GM21515 (cell line): ENCODE results near the gene TTLL5.
"Not testable (repeated sequence)": the region's sequence is repeated elsewhere in the genome, so short reads cannot be mapped to it uniquely, and the experiment has no call there.

Experiments used
- ATAC-seq: cut with Tn5 transposase; IDR thresholded peaks from one replicate; pipeline ENCODE4 v1.9.1; 2021; ENCODE audit not compliant: unreplicated experiment

Gene TTLL5

DNA sequence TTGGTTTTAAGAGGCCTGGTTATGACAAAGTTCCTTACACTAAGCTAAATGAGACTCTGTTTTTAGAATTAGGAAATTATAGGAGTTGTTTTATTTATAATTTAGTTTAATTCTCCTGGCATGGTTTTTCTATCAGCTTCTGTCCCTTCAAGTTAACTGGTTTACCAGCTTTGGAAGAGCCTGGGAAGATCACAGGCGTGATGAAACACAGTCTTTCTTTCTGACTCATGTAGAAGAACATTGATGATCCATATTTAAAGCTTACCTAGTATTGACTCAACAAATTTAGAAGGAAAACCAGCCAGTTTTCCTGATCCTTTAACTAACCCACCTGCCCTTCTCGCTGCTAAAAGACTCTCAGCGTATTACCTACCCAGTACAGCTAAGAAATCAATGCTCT lies 165.6 kb downstream of the TTLL5 start:
- ATAC-seq = no peak

DNA sequence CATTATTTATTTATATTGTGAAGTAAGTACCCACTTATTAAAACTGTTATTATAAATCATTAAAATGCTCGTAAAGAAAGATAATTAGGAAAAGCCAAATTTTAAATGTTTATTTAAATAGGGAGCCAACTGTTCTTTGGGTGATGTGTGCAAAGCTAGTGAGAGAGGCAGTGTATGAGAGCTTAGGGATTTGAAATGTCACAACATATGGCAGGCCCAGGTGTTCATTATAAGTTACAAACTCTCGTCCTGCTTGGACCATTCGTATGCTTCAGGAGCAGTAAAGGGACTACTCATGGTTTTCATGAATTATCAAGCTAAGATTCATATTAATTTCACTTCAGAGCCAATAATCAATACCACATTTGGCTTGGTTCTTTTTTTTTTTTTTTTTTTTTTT lies 166.3 kb downstream of the TTLL5 start:
- no peak for ATAC-seq

DNA sequence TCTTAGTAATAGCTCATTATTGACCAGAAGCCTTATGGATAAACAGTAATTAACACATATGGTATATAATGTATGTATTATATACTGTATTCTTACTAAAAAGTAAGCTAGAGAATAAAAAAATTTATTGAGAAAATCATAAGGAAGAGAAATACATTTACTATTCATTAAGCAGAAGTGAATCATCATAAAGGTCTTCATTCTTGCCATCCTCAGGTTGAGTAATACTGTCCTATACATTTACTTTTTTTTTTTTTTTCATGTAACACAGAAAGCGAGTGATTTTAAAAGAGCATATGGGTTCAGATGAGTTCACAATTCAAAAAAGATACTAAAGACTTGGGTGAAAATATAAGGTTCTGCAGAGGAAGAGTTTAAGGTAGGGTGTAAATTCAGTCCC lies 168.3 kb downstream of the TTLL5 start:
- ATAC-seq = no peak

DNA sequence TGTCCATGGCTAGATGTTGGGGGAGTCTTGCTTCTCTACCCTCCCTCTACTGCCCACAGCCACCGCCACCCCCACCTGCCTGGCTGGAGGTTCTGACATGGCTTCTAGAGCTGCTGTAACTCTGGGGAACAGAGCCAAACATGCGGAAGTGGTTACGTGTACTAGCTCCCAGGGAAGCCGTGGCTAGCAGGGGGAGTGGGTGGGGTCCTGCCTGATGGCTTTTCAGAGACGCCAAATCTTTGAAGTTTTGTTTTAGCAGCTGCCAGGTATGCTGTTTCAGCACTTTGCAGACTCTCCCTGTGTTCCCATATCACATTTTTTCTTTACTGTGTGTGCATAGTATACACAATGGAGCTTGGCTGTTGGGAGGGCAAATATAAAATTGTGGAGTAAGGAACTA lies 170.4 kb downstream of the TTLL5 start:
- ATAC-seq = no peak

DNA sequence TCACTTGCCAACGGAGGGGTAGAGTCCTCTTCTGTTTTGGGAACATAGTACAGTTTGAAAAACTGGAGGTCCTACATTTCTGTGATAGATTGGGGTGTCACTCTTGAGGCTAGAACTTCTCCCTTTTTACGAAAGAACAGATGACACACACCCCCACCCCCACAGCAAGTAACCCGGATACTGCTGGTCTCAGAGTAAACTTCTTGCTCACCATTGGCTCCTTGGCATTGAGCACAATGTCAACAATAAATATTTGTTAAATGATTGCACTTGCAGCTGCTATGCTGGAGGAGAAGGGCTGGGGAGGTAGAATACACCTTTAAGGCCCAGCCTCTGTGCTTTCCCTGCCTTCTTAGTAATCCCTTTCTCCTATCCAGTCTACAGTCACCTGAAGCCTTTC lies 170.9 kb downstream of the TTLL5 start:
- ATAC-seq = no peak

DNA sequence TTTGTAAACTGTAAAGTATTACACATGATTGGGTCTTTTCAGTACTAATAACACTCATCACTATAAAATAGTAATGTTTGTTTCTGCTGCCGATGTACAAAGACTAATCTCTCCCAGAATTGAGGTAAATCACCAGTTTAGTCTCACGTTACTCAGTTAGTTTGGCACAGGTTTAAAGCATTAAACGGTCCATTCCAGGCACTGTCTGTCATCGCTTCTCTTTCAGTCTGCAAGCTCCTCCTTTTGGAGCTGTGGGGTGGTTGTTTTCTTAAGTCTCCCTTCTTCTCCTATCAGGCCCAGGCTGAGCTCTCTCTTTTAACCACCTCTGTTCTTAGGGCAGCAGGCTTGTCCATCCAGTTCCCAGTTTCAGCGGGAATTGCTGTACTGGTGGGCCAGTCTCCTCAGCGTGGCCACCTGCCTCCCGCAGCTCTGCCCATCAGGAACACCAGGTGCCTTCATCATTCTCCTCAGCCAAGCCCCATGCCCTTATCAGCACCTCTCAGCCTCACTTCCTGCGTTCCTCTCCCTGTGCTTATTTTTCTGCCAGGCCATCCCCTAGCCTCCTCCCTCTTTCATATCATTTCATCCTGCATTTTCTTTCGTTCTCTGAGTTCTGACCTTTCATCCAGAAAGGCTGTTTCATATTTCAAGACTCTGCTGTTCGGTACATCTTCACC lies 171.7 kb downstream of the TTLL5 start:
- ATAC-seq = no peak

DNA sequence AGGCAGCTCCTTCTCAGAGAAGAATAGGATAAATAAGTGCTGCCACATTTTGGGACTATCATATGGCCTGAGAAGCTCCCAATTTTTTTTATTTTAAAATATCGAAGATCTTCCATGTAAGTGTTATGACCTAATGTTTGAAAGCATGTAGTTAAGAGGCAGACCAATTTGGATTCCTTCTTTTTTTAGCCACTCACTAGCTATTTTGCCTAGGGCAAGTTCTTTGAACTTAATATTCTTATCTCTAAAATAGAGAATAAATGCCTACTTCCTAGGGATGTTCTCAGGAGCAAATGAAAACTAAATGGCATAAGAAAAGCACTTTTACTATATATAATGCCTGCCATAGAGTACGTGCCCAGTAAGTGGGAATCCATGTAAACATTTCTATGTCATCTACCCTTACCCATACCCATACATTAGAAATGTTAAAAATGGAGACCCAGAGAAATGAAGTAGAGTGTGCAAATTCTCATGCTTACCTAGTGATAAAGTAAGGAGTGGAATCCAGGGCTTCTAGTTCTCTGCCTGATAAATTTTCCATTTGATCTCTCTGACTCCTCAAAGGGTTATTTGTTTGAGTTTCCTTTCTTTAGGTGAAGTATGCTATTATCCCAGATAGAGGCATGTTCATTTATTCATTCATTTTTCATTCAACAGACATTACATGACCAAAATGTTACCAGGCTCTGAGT lies 172.4 kb downstream of the TTLL5 start:
- no peak for ATAC-seq

DNA sequence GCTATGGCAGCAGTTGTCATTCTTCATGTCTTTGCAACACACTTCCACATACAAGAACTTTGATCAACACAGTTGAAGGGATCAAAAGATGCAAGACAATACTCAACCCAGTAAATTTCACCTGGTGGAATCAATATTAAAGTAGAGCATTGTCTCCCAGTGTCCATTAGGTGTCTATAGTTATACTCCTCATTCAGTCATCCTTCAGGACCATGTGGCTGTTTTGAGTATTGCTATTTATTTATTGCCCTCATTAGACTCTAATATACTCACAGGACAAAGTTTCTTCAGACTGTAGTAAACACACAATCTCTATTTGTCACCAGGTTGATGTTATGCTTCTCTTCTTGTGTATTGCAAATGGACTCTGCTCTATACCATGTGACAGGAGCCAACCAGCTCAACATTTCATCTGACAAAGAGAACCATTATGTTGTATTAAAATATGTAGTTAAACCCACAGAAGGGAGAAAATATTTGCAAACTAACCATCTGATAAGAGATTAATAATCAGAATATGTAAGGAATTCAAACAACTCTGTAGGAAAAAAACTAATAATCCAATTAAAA lies 174.2 kb downstream of the TTLL5 start:
- no peak for ATAC-seq

DNA sequence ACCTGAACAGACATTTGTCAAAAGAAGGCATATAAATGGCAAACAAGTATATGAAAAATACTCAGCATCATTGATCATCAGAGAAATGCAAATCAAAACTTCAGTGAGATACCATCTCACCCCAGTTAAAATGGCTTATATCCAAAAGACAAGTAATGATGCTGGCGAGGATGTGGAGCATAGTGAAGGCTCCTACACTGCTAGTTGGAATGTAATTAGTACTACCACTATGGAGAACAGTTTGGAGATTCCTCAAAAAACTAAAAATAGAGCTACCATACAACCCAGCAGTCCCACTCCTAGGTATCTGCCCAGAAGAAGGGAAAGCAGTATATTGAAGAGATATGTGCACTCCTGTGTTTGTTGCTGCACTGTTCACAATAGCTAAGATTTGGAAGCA lies 174.7 kb downstream of the TTLL5 start:
- no peak for ATAC-seq

DNA sequence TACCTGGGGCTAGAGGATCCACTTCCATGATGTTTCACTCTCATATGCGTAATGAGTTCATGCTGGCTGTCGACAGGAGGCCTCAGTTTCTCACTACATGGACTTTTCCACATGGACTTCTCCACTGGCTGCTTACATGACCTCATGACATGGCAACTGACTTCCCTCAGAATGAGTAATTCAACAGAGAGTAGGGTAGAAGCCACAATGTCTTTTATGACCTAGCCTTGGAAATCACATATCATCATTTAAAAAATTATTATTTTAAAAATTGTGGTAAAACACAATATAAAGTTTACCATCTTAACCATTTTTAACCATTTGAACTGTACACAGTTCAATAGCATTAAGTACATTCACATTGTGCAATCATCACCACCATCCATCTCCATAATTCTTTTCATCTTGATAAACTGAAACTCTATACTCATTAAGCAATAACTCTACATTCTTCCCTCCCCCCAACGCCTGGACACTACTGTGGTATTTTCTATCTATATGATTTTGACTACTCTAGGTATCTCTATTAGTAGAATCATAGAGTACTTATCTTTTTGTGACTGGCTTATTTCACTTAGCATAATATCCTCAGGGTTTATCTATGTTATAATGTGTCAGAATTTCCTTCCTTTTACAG lies 176.2 kb downstream of the TTLL5 start:
- ATAC-seq = no peak

DNA sequence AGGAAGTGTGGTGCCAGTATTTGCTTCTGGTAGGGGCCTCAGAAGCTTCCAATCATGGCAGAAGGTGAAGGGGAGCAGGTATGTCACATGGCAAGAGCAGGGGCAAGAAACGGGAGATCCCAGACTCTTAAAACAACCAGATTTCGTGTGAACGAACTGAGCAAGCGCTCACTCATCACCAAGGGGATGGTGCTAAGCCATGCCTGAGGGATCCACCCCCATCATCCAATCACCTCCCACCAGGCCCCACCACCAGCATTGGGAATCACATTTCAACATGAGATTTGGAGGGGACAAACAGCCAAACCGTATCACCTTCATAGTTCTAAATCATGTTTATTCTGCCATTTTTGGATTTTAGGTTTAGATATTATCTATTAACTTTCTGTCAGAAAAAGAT lies 179.9 kb downstream of the TTLL5 start:
- no peak for ATAC-seq

DNA sequence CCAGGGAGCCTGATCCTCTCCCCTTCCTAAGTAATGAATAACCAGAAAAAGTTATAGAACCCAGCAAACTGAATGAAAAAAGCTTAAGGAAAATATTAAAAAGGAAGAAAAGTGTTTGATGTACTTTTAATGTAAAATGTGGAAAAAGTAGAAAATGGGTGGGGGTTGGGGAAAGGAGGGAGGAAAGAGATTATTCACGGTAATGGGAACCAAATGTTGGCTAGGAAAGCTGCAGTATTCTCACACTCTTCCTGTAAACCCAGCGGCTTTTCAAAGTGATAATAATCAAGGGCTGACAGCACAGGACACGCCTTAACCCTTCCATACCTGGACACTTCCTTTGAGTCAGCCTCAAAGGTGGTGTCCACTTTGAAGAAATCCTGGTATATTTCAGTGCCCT lies 181.5 kb downstream of the TTLL5 start:
- ATAC-seq = no peak

DNA sequence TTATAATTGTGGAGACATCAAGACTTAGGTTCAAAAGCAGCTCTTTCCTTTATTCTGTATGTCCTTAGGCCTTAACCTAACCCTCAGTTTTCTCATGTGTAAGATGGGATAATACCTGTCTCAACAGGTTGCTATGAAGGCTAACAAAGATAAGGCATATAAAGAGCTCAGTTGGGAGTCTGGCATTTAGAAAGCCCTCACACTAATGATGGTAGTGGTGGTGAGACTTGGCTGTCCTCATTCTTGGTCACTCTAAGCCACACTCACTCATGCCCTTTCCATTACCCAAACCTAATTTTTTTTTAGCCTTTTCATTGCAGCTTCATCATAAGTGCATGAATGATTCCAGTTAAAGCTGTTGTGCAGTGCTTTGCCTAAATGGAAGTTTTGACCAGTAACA lies 183.4 kb downstream of the TTLL5 start:
- no peak for ATAC-seq

DNA sequence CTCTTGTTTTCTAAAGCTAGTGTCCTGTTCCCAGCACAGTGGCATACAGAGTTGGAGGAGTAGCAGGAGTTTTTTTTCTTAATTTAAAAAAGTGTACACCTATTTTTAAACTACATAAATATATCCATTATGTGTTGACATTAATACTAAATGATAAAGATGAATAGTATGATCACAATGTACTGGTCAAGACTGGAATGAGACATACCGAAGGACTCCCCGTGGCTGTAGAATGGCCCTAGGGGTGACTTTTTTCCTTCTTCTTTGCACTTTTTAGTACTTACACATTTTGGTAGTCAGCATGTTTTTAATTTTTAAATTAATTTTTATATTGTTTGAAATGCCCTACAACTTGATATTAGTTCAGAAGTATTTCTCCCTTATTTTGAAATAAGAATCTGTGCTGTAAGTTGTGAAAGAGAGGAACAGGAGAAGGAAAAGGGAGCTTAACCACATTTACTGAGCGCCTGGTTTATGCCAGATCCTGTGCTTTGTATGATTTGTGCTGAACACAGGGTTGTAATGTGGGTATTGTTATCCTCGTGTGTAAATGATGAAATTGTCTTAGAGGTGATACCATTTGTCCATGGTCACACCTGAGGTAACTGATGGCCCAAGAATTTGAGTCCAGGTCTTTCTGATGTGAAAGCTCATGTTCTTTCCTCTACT lies 184.2 kb downstream of the TTLL5 start:
- ATAC-seq = no peak

DNA sequence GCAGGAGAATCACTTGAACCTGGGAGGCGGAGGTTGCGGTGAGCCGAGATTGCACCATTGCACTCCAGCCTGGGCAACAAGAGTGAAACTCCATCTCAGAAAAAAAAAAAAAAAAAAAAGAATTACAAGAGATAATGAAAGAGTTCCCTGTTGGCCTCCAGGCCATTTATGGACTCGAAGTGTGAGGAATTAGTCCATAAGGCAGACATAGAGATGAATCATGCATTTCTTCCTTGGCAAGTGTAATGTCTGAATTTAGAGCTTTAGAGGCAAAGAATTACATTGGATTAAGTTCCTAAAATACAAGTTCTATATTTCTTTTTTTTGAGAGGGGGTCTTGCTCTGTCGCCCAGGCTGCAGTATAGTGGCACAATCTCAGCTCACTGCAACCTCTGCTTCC lies 185.6 kb downstream of the TTLL5 start:
- not testable (repeated sequence) for ATAC-seq

DNA sequence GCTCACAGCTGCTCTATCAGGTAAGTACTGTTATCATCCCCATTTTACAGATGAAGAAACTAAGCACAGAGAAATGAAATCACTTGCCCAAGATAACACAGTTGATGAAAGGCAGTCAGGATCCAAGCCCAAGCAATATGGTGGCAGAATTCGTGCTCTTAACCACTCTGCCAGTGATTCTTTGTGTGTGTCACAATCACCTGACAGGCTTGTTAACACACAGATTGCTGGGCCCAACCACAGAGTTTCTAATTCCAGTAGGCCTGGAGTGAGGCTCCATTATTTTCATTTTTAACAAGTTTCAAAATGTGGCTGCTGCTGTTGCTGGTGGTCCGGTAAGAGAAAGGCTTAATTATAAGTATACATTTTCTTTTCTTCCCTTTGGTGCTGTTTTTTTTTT lies 186.5 kb downstream of the TTLL5 start:
- no peak for ATAC-seq

DNA sequence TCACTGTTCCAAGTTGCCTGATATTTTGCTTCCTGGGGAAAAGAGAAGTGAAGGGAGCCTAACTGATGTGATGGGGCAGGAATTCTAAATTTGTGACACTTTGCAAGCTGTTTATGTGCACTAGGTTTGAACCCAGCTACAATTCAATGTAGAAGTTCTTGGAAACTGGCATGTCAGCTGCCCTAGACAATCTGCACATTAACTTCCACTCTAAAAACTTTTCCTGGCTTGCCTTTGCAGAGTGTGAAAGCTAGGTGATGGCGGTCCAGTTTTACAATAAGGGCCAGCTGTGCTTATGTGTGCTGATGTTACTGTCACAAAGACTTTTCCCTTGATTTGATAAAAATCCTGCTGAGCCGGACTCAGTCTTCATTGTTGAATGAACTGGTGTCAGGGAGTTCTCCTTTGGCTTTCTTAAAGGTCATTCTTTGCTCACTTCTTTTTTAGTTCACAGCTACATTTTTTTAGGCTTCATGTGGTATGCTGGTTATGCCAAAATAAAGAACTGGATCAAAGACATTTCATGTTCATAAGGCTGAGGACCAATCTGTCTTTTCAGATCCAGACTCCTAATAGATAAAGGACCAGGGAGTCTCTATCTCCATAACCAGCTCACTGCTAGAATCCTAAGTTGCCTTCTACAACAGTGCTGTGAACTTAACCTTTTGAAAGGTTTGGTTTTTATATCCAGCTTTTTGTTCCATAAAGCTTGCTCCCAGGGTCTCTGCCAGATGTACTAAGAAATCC lies 187.3 kb downstream of the TTLL5 start:
- ATAC-seq = no peak

DNA sequence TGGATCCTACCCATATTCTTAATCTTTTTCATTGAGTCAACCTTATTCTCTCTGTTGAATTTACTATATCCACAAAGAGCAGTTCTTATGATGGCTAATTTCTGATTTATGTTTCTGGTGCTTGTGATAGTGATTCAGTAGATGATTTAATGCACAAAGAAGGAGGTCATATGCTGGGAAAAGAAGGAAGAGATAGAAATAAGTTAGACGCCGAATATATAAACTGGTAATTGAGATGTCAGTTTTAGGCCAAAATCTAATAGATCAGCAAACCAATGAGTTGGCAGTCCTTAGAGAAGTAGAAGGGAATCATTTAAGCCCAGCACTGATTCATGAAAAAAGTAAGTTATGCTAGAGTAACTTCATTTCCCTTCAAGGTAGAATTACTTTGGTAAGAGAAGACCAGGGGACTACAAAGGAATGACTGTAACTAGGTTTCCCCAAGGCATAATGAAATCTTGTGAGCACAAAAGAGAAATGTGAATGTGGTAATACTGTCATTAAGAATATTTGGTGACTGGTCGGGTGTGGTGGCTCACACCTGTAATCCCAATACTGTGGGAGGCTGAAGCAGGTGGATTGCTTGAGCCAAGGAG lies 188.4 kb downstream of the TTLL5 start:
- ATAC-seq = no peak

DNA sequence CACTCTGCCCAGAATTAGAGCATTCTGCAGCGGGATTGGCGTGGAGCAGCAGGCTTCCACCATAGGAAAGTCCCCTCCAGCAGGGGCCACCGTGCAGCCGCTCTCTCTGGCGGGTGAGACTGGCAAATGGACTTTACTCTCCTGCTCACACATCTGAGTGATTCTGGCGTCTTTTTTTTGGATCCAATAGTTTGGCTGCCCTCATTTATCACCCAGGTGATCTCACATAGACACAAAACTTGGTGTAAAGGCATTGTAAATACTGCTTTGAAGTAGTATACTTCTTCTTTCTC lies 190.5 kb downstream of the TTLL5 start:
- no peak for ATAC-seq

DNA sequence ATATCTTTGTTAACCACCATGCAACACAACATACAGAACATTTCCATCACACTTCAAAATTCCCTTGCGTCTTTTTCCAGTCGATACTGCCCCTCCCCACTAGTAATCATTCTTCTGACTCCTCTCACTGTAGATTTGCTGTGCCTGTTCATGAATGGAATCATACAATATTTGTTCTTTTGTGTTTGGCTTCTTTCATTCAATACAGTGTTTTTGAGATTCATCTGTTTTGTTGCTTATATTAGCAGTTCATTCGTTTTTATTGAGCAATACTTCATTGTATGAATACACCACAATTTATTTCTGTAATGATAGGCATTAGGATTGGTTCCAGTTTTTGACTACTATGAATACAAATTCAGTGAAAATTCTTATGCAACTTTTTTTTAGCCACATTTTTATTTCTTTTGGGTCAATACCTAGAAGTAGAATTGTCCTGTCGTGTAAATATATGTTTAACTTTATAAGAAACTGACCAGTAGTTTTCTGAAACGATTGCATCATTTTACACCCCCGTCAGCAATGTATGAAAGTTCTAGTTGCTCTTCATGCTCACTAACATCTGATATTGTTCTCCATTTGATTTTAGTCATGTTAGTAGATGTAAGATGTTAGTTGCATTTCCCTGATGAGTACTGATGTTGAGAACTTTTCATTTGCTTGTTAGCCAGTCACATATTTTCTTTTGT lies 193.2 kb downstream of the TTLL5 start:
- no peak for ATAC-seq
